Measurements from ENCODE around the gene PPARD. TPM values are rescaled to one million over a fixed set of nuclear protein-coding genes. Genes with fewer than 3 reads are reported as not detected.

PPARD gene
- total RNA-seq, 2 donors from 2014 or later, result 10.9 to 11.5 TPM

DNA sequence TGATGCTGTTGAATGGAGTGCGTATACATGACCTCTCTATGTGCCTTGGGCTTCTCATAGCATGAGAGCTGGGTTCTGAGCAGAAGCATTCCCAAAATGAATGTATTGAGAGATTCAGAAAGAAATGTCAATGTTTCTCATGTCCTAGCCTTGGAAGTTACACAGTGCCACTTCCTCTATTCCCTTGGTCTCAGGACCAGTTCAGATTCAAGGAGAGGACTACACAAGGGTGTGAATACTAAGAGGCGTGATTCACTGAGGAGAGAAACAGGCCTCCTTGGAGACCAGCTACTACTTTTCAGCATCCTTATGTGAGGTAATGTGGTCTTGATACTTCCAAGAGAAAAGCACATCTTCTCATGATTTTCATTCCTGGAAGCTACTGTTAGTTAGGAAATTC lies 10.4 kb downstream of the PPARD start:
- WGBS, 2 experiments (ENCODE audit: insufficient coverage in 1 of 2, insufficient read length in 1 of 2), result 94 to 96% methylated on average over 2 of the region's 2 CpGs
- Histone ChIP-seq H3K9me3 (ENCODE audit: control insufficient read depth, low read length) (no peaks in the 10 kb centered on the region), H3K27me3 (ENCODE audit: control insufficient read depth, insufficient read depth, low read length, poor library complexity, severe bottlenecking) (no peaks in the 10 kb centered on the region), H3K4me1 (ENCODE audit: control insufficient read depth, insufficient read depth, low read length) (no peaks in the 10 kb centered on the region), H3K27ac (ENCODE audit: low read depth, low read length) (no peak overlapping the region), H3K9ac (ENCODE audit: extremely low read depth, low read length, poor library complexity, severe bottlenecking) (no peak overlapping the region), H3K4me3 (ENCODE audit: low read length) (no peak overlapping the region), H3K36me3 (ENCODE audit: control insufficient read depth, insufficient read depth, low read length) (peaks cover 20% of the 10 kb centered on the region)
- DNase-seq, result no peak
- H3K4me3 Mint-ChIP-seq, result no peak overlapping the region
- H3K27me3 Mint-ChIP-seq (ENCODE audit: insufficient read depth), result no peaks in the 10 kb centered on the region
- no peak overlapping the region for H3K27ac Mint-ChIP-seq
- H3K4me1 Mint-ChIP-seq, result peaks cover 4% of the 10 kb centered on the region
- TF ChIP-seq, protein P1, sequence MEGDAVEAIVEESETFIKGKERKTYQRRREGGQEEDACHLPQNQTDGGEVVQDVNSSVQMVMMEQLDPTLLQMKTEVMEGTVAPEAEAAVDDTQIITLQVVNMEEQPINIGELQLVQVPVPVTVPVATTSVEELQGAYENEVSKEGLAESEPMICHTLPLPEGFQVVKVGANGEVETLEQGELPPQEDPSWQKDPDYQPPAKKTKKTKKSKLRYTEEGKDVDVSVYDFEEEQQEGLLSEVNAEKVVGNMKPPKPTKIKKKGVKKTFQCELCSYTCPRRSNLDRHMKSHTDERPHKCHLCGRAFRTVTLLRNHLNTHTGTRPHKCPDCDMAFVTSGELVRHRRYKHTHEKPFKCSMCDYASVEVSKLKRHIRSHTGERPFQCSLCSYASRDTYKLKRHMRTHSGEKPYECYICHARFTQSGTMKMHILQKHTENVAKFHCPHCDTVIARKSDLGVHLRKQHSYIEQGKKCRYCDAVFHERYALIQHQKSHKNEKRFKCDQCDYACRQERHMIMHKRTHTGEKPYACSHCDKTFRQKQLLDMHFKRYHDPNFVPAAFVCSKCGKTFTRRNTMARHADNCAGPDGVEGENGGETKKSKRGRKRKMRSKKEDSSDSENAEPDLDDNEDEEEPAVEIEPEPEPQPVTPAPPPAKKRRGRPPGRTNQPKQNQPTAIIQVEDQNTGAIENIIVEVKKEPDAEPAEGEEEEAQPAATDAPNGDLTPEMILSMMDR (conservative IDR thresholded peaks at IDR 0.05), result no peak
- no peaks in the 10 kb centered on the region for H3K9me3 Mint-ChIP-seq
- H3K36me3 Mint-ChIP-seq (ENCODE audit: low read depth), result peaks cover 72% of the 10 kb centered on the region

DNA sequence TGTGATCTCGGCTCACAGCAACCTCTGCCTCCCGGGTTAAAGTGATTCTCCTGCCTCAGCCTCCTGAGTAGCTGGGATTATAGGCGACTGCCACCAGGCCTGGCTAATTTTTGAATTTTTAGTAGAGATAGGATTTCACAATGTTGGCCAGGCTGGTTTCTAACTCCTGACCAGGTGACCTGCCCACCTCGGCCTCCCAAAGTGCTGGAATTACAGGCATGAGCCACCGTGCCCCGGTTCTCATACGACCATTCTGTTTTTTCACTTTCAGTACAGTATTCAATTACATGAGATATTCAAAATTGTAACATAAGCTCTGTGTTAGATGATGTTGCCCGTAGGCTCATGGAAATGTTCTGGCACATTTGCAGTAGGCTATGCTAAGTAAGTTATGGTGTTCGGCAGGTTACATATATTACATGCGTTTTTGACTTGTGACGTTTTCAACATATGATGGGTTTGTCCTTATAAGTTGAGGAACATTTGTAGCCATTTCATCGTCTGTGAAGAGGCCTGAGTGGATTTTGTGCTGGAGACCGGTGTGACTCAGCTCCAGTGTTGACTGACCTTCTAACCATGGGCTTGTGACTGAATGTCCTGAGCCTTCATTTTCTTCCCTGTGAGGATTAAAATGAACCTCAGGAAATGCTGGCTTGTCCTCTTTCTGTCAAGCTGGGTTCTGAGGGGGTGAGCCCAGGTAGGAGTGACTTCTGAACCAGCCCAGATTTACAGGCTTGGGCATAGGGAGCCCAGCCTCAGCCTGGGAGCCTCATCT lies 12.2 kb downstream of the PPARD start:
- Mint-ChIP-seq H3K27me3 (ENCODE audit: insufficient read depth) (no peaks in the 10 kb centered on the region), H3K36me3 (ENCODE audit: low read depth) (peaks cover 60% of the 10 kb centered on the region)
- H3K9ac ChIP-seq (ENCODE audit: extremely low read depth, low read length, poor library complexity, severe bottlenecking), result no peak overlapping the region

GRCh38 chr6:35356391-35356790 lies 14.0 kb downstream of the PPARD start:
- no peaks in the 10 kb centered on the region for H3K9me3 Mint-ChIP-seq
- H3K27ac Mint-ChIP-seq, result no peak overlapping the region
- WGBS, 2 experiments (ENCODE audit: insufficient coverage in 1 of 2, insufficient read length in 1 of 2), result 97% methylated on average over 1 of the region's 1 CpG; no CpG with 5 or more reads in 1 of the 2 experiments
- TF ChIP-seq, protein P1 (conservative IDR thresholded peaks at IDR 0.05), result no peak
- H3K36me3 Mint-ChIP-seq (ENCODE audit: low read depth), result peaks cover 46% of the 10 kb centered on the region
- Histone ChIP-seq H3K36me3 (ENCODE audit: control insufficient read depth, insufficient read depth, low read length) (peaks cover 15% of the 10 kb centered on the region), H3K27ac (ENCODE audit: low read depth, low read length) (no peak overlapping the region), H3K9me3 (ENCODE audit: control insufficient read depth, low read length) (no peaks in the 10 kb centered on the region), H3K4me1 (ENCODE audit: control insufficient read depth, insufficient read depth, low read length) (no peaks in the 10 kb centered on the region), H3K4me3 (ENCODE audit: low read length) (no peak overlapping the region), H3K9ac (ENCODE audit: extremely low read depth, low read length, poor library complexity, severe bottlenecking) (no peak overlapping the region), H3K27me3 (ENCODE audit: control insufficient read depth, insufficient read depth, low read length, poor library complexity, severe bottlenecking) (no peaks in the 10 kb centered on the region)
- no peaks in the 10 kb centered on the region for H3K27me3 Mint-ChIP-seq (ENCODE audit: insufficient read depth)
- no peak for DNase-seq
- H3K4me3 Mint-ChIP-seq, result no peak overlapping the region
- peaks cover 25% of the 10 kb centered on the region for H3K4me1 Mint-ChIP-seq

More for the DNA sequence above, 12.2 kb downstream of the PPARD start:
- Histone ChIP-seq H3K27me3 (ENCODE audit: control insufficient read depth, insufficient read depth, low read length, poor library complexity, severe bottlenecking) (no peaks in the 10 kb centered on the region), H3K36me3 (ENCODE audit: control insufficient read depth, insufficient read depth, low read length) (peaks cover 15% of the 10 kb centered on the region), H3K4me3 (ENCODE audit: low read length) (no peak overlapping the region), H3K27ac (ENCODE audit: low read depth, low read length) (no peak overlapping the region), H3K9me3 (ENCODE audit: control insufficient read depth, low read length) (no peaks in the 10 kb centered on the region), H3K4me1 (ENCODE audit: control insufficient read depth, insufficient read depth, low read length) (no peaks in the 10 kb centered on the region)
- Mint-ChIP-seq H3K4me1 (peaks cover 10% of the 10 kb centered on the region), H3K27ac (no peak overlapping the region), H3K4me3 (no peak overlapping the region), H3K9me3 (no peaks in the 10 kb centered on the region)
- WGBS, 2 experiments (ENCODE audit: insufficient coverage in 1 of 2, insufficient read length in 1 of 2), result 92 to 96% methylated on average over 11 to 13 of the region's 13 CpGs
- TF ChIP-seq, protein P1 (conservative IDR thresholded peaks at IDR 0.05), result no peak
- no peak for DNase-seq
